Epithelial cell of proximal tubule (primary cell): ENCODE results near the gene TC2N. TPM values are rescaled to one million over a fixed set of nuclear protein-coding genes. Genes with fewer than 3 reads are reported as not detected.

ENCODE experiments used
- DNase-seq: peaks from one replicate; pipeline ENCODE4 v3.0.0-alpha.2; 2011; ENCODE audit warnings: low read depth
- H3K4me3 ChIP-seq: 2 replicates; pipeline ENCODE4 v1.5.1; 2011; ENCODE audit warnings: low read depth, mild to moderate bottlenecking, low read length
- CTCF ChIP-seq: conservative IDR thresholded peaks from 2 replicates; pipeline ENCODE4 v1.5.1; 2012; ENCODE audit warnings: low read depth, mild to moderate bottlenecking, low read length
- total RNA-seq: library from RNA; depleted of rRNA; stranded (reverse); fragments of >200 nt; gene quantifications from 2 replicates; pipeline ENCODE4 v1.2.3, GENCODE V29; 2015

TC2N gene
- total RNA-seq, 1 donor from 2014 or later, result 5.1 TPM

GRCh38 chr14:91837076-91837475 lies 30.3 kb downstream of the TC2N start:
- peak overlapping the region; percentile 66 for H3K4me3 ChIP-seq
- no peak for DNase-seq
- TF ChIP-seq CTCF, result no peak

GRCh38 chr14:91835920-91836843 lies 31.2 kb downstream of the TC2N start:
- peak overlapping the region; percentile 66 for H3K4me3 ChIP-seq
- TF ChIP-seq CTCF, result no peak
- no peak for DNase-seq

GRCh38 chr14:91835197-91835919 lies 32.0 kb downstream of the TC2N start:
- DNase-seq, result no peak
- H3K4me3 ChIP-seq, result peak overlapping the region; percentile 66

GRCh38 chr14:91834571-91834970 lies 32.8 kb downstream of the TC2N start:
- H3K4me3 ChIP-seq, result no peak overlapping the region
- TF ChIP-seq CTCF, result no peak
- no peak for DNase-seq

More at GRCh38 chr14:91835197-91835919, 32.0 kb downstream of the TC2N start:
- TF ChIP-seq CTCF, result no peak

- H3K4me3 ChIP-seq, result no peak overlapping the region
- DNase-seq, result no peak
- no peak for TF ChIP-seq CTCF
Measured at GRCh38 chr14:91831337-91831736, 36.0 kb downstream of the TC2N start.

GRCh38 chr14:91830777-91831176 lies 36.6 kb downstream of the TC2N start:
- no peak for DNase-seq
- TF ChIP-seq CTCF, result no peak
- no peak overlapping the region for H3K4me3 ChIP-seq
